ENCODE data around the gene EEF2.

EEF2 gene

DNA sequence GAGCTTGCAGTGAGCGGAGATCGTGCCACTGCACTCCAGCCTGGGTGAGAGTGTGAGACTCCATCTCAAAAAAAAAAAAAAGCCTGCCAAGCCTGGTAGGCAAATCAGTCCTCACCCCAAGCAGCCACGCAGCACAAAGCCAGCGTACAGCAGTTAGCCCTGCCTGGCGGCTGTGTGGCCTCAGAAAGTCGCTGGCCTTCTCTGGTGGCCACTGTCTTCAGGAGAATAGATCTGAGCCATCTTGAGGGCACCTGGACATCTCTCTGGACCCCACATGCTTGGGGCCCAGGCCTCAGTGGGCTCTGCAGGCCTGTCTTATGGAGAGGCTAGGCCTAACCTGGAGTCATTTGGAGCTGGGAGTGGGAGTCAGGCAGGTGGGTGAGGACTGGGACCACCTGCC lies 45.3 kb upstream of the EEF2 start:
- DNase-seq (ENCODE audit: low spot score), result no peak
- Histone ChIP-seq H3K27ac (no peak overlapping the region), H3K4me3 (no peak overlapping the region)
- TF ChIP-seq, protein P1, sequence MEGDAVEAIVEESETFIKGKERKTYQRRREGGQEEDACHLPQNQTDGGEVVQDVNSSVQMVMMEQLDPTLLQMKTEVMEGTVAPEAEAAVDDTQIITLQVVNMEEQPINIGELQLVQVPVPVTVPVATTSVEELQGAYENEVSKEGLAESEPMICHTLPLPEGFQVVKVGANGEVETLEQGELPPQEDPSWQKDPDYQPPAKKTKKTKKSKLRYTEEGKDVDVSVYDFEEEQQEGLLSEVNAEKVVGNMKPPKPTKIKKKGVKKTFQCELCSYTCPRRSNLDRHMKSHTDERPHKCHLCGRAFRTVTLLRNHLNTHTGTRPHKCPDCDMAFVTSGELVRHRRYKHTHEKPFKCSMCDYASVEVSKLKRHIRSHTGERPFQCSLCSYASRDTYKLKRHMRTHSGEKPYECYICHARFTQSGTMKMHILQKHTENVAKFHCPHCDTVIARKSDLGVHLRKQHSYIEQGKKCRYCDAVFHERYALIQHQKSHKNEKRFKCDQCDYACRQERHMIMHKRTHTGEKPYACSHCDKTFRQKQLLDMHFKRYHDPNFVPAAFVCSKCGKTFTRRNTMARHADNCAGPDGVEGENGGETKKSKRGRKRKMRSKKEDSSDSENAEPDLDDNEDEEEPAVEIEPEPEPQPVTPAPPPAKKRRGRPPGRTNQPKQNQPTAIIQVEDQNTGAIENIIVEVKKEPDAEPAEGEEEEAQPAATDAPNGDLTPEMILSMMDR (IDR thresholded peaks at IDR 0.05), result no peak

DNA sequence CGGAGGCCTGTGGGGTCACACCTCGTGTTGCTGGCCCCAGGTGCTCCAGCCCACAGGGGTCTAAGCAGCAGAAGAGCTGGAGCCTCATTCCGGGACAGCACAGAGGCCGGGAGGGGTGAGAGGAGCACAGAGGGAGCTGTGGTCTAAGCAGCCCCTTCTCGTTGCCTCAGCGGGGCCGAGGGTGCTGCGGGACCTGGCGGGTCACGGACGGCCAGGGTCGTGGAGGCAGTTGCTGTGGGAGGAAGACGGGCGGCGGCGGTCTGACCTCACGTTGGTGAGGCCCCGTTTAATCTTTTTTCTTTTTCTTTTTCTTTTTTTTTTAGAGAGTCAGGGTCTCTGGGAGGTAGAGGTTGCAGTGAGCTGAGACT lies 44.0 kb upstream of the EEF2 start:
- DNase-seq (ENCODE audit: low spot score), result no peak
- no peak overlapping the region for H3K4me3 ChIP-seq
- no peak overlapping the region for H3K27ac ChIP-seq
- TF ChIP-seq, protein P1 (IDR thresholded peaks at IDR 0.05), result no peak

DNA sequence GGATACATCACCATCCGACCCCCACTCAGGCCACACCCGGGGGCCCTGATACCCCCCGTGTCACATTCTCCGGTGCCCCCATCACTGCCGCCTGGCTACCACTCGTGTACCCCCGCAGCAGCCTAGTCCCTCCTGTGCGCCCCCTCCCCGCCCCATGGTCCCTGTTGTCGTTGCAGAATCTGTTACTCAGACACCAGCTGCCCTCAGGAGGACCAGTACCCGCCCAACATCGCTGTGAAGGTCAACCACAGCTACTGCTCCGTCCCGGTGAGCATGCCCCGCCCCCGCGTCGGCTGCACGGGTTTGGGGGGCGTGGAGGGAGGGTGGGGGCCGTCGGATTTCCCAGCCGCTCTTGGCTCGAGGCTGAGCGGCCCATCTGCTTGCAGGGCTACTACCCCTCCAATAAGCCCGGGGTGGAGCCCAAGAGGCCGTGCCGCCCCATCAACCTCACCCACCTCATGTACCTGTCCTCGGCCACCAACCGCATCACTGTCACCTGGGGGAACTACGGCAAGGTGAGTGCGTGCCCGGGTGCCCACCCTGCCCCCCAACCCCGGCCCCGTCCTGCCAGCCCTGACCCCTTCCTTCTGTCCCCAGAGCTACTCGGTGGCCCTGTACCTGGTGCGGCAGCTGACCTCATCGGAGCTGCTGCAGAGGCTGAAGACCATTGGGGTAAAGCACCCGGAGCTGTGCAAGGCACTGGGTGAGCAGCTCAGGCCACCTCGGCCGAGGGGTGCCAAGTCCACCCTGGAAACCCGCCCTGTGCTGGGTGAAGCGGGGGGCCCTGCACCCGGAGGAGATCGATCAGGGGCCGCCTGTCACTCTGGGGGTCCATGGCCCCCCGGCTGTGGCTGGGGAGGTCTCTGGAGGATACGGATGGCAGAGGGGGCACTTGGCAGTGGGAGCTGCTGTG lies 43.3 kb upstream of the EEF2 start:
- Histone ChIP-seq H3K4me3 (no peak overlapping the region), H3K27ac (no peak overlapping the region)
- no peak for DNase-seq (ENCODE audit: low spot score)
- TF ChIP-seq, protein P1 (IDR thresholded peaks at IDR 0.05), result no peak

DNA sequence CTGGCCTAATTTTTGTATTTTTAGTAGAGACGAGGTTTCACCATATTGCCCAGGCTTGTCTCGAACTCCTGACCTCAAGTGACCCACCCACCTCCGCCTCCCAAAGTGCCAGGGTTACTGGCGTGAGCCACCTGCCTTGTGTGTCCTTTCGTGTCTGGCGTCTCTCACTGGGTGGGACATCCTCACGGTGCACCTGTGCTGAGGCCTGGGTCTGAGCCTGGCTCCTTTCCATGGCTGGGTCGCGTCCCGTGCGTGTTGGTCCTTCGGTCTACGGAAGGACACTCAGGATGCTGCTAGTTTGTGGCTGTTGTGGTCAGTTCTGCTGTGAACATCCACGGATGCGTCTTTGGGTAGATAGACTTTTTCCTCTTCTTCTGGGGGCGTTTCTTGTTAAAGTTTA lies 41.9 kb upstream of the EEF2 start:
- TF ChIP-seq, protein P1 (IDR thresholded peaks at IDR 0.05), result no peak
- H3K27ac ChIP-seq, result no peak overlapping the region
- H3K4me3 ChIP-seq, result no peak overlapping the region
- DNase-seq (ENCODE audit: low spot score), result no peak

DNA sequence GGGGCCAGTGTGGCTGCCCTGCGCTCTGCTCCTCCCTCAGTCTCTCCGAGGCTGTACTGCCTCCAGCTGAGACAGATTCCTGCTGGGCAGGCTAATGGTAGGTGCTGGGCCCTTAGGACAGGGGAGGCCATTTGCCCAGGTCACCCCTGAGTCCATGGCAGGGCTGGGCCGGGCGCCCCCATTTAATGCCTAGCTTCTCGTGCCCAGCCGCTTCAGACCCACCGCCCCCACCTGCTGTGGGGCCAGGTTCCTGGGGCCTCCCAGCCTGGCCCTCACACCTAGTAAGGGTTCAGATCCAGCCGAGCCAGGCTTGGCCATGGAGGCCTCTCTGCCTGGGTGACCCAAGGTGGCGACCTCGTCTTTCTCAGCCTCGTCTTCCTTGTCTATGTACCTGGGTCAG lies 40.1 kb upstream of the EEF2 start:
- TF ChIP-seq, protein P1 (IDR thresholded peaks at IDR 0.05), result no peak
- DNase-seq (ENCODE audit: low spot score), result no peak
- Histone ChIP-seq H3K4me3 (no peak overlapping the region), H3K27ac (no peak overlapping the region)

DNA sequence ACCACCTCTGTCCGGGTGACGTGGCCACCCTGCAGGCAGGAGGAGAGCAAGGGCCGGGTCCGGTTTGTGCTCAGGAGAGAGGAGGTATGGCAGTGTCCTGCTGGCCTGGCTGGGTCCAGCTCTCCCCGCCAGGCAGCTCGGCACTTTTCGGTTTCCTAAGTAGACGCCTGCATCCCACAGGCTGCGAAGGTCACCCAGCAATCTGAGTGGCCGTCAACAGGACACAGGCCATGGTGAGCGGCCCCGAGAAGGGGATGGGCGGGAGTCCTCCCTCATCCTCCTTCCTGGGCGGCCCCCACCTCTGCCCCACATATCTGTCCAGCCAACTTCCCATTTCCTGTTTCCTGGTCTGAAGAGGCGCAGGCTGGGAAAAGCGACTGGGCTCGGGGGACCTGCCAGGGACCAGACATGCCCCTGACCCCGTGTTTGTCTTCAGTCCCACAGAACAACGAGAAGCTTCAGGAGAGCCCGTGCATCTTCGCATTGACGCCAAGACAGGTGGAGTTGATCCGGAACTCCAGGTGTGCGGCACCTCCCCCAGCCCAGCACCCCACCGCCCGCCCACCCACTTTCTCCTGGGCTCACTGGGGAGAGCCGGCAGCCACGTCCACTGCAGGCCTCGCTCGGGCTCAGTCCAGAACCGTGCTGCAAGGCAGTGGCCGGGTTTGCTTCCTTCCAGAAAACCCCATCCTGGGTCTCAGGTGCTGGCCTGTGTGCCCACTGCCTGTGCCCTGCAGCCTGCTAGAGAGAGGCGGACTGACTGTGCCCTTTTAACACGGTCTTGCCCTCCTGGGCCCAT lies 38.5 kb upstream of the EEF2 start:
- DNase-seq (ENCODE audit: low spot score), result no peak
- Histone ChIP-seq H3K4me3 (no peak overlapping the region), H3K27ac (no peak overlapping the region)
- TF ChIP-seq, protein P1 (IDR thresholded peaks at IDR 0.05), result no peak

All from coronary artery (tissue), 2 donors.